ENCODE results near the gene STK24. TPM values are rescaled to one million over a fixed set of nuclear protein-coding genes. Genes with fewer than 3 reads are reported as not detected.

The STK24 gene
- total and polyA plus RNA-seq, 10 of the 15 experiments (the other 5 are each of a cell fraction or from before 2014, with no cell fraction given) = 7.5 to 115 (median 52.9) TPM

DNA sequence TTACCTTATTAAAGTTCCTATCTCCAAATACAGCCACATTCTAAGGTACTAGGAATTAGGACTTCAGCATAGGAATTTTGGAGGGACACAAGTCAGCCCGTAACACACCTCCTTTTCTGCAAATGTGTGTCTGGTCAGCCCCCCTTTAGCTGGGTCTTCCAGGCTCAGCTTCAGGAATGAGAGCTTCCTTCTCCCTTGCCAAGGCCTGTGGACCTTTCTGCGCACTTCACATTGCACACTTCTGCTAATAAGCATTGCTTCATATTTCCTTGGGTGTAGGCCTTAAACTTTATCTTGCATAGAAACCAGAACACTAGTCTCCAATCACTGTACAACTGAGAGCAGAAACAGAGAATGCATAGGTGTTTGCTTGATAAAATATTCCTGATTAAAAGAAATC lies 4.5 kb upstream of the STK24 start (continued):
- TF ChIP-seq, protein P1, sequence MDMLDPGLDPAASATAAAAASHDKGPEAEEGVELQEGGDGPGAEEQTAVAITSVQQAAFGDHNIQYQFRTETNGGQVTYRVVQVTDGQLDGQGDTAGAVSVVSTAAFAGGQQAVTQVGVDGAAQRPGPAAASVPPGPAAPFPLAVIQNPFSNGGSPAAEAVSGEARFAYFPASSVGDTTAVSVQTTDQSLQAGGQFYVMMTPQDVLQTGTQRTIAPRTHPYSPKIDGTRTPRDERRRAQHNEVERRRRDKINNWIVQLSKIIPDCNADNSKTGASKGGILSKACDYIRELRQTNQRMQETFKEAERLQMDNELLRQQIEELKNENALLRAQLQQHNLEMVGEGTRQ (IDR thresholded peaks at IDR 0.05; ENCODE audit: borderline replicate concordance, low read depth, low read length) = no peak

DNA sequence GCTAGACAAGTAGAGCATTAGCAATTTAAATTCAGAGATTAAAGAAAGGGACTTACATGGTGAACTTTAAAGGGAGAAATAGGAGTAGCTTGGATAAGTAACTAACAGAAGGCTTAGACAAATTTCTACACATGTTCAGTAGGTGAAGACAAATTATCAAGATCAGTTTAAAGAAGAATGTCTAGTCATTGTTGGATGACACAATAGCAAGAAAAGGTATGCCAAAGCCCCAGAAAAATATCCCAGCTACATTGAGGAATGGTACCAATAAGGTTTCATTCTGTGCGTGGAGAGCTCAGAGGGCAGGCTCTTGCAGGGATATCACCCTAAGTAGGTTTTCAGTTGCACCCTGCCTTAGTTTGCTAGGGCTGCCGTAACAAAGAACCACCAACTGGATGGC lies 3.5 kb upstream of the STK24 start:
- Histone ChIP-seq H3K4me2 (ENCODE audit: control insufficient read depth, insufficient read depth) (no peak overlapping the region), H3K9me3 (replicated peaks; ENCODE audit: control insufficient read depth, insufficient read depth, low read length) (no peaks in the 10 kb centered on the region), H4K20me1 (ENCODE audit: control insufficient read depth, insufficient read depth) (no peaks in the 10 kb centered on the region), H3K4me1 (ENCODE audit: control insufficient read depth, insufficient read depth, low read length) (peaks cover 6% of the 10 kb centered on the region), H3K27me3 (replicated peaks in 1 of 2; ENCODE audit: control insufficient read depth in 2 of 2, insufficient read depth in 2 of 2, low read length in 1 of 2) (no peaks in the 10 kb centered on the region), H3K36me3 (ENCODE audit: control insufficient read depth in 2 of 2, insufficient read depth in 2 of 2, low read length in 1 of 2) (no peaks in the 10 kb centered on the region), H3K9ac (ENCODE audit: control insufficient read depth, insufficient read depth, low read length) (no peak overlapping the region), H3K4me3 (no peak overlapping the region), H2AFZ (ENCODE audit: control insufficient read depth, low read depth, low read length) (no peak overlapping the region), H3K27ac (ENCODE audit: control insufficient read depth, insufficient read depth) (no peak overlapping the region), H3K79me2 (ENCODE audit: control insufficient read depth, insufficient read depth, low read length) (peaks cover 14% of the 10 kb centered on the region)
- in situ Hi-C loops (cut with MboI) = no loop called here
- ChIA-PET CTCF (interaction anchor here (0.7 to 4.1 kb wide), 5 partner anchors 42 to 135 kb away, joined by 3 to 20 read pairs (median 3); no protein-coding TSS in a partner anchor), POLR2A (interaction anchor here (0.5 kb wide), 1 partner anchor 116 kb away, joined by 4 read pairs; no protein-coding TSS in a partner anchor), SMC1A (ENCODE audit: uncharacterized antibody, unreplicated experiment) (interaction anchor here (0.7 to 2.0 kb wide), 5 partner anchors 61 to 1558 kb away, joined by 3 to 8 read pairs (median 3); no protein-coding TSS in a partner anchor), RAD21 (ENCODE audit: unreplicated experiment) (interaction anchor here (1.2 kb wide), 2 partner anchors 80 to 96 kb away, joined by 3 read pairs; no protein-coding TSS in a partner anchor)
- DNase-seq (ENCODE audit: low read depth, low spot score) (no peak), FAIRE-seq (no peak), ATAC-seq (no peak)
- WGBS (ENCODE audit: insufficient coverage, insufficient replicate concordance, low lambda C conversion rate, missing lambda C conversion rate) = 100% methylated on average over 2 of the region's 2 CpGs
- BruUV-seq (replicated peaks) = no TSS peak
- intact Hi-C loops (cut with micrococcal nuclease; ENCODE audit: unreplicated experiment) = no loop called here
- TF ChIP-seq MEF2A (IDR thresholded peaks at IDR 0.05; ENCODE audit: insufficient read depth, low read depth, low read length) (no peak), ETV6 (conservative IDR thresholded peaks at IDR 0.05 in 1 of 2, IDR thresholded peaks at IDR 0.05 in 1 of 2; ENCODE audit: borderline replicate concordance in 1 of 2, low read depth in 1 of 2) (no peak), BHLHE40 (IDR thresholded peaks at IDR 0.05; ENCODE audit: borderline replicate concordance in 1 of 2, low read depth in 2 of 2, low read length in 1 of 2) (no peak), BRCA1 (IDR thresholded peaks at IDR 0.05; ENCODE audit: low read depth, low read length) (no peak), GATAD2B (conservative IDR thresholded peaks at IDR 0.05; ENCODE audit: low read depth) (no peak), ASH2L (IDR thresholded peaks at IDR 0.05; ENCODE audit: borderline replicate concordance, low read depth) (no peak), IKZF1 (conservative IDR thresholded peaks at IDR 0.05) (no peak), KDM1A (IDR thresholded peaks at IDR 0.05; ENCODE audit: borderline replicate concordance) (no peak), SPI1 (IDR thresholded peaks at IDR 0.05; ENCODE audit: borderline replicate concordance, insufficient read depth, low read depth, low read length) (no peak)
- TF ChIP-seq, protein P2, sequence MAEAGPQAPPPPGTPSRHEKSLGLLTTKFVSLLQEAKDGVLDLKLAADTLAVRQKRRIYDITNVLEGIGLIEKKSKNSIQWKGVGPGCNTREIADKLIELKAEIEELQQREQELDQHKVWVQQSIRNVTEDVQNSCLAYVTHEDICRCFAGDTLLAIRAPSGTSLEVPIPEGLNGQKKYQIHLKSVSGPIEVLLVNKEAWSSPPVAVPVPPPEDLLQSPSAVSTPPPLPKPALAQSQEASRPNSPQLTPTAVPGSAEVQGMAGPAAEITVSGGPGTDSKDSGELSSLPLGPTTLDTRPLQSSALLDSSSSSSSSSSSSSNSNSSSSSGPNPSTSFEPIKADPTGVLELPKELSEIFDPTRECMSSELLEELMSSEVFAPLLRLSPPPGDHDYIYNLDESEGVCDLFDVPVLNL (IDR thresholded peaks at IDR 0.05; ENCODE audit: low read depth, low read length) = no peak
- TF ChIP-seq, protein P3, sequence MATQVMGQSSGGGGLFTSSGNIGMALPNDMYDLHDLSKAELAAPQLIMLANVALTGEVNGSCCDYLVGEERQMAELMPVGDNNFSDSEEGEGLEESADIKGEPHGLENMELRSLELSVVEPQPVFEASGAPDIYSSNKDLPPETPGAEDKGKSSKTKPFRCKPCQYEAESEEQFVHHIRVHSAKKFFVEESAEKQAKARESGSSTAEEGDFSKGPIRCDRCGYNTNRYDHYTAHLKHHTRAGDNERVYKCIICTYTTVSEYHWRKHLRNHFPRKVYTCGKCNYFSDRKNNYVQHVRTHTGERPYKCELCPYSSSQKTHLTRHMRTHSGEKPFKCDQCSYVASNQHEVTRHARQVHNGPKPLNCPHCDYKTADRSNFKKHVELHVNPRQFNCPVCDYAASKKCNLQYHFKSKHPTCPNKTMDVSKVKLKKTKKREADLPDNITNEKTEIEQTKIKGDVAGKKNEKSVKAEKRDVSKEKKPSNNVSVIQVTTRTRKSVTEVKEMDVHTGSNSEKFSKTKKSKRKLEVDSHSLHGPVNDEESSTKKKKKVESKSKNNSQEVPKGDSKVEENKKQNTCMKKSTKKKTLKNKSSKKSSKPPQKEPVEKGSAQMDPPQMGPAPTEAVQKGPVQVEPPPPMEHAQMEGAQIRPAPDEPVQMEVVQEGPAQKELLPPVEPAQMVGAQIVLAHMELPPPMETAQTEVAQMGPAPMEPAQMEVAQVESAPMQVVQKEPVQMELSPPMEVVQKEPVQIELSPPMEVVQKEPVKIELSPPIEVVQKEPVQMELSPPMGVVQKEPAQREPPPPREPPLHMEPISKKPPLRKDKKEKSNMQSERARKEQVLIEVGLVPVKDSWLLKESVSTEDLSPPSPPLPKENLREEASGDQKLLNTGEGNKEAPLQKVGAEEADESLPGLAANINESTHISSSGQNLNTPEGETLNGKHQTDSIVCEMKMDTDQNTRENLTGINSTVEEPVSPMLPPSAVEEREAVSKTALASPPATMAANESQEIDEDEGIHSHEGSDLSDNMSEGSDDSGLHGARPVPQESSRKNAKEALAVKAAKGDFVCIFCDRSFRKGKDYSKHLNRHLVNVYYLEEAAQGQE (IDR thresholded peaks at IDR 0.05; ENCODE audit: low read depth, low read length) = no peak
